ENCODE results near the gene ISL2.

DNA sequence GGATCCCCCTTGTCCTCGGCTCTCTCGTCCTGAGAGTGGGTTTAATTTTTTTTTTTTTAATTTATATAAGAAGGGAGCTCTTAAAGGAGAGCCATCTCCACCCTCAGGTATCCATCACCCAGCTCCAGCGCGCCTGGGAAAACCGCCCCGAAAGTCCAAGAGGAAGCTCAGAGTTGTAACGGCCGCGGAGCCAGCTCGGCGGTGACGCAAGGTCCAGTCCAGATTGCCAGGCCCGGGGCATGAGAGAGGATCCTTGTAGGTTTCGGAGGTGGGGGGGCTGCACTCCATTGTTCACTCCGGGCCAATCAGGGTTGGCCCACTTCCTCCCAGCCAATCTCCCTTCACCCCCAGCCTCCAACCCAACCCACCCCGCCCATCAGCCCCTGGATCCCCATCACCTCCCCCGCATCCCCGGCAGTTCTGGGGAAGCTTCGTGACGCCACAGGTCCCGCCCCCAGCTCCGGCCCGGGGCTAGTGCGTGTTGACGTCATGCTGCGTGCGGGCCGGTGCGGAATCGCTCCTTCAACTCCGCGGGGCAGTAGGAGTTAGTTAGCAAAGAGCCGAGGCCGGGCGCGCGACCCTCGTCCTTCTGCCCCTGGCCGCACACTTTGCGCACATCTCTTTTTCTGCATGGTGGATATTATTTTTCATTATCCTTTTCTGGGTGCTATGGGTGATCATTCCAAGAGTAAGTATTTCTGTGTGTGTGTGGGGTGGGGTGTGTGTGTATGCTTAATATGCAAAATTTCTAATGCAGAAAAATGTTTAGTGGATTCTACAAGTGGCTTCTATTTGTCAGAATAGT, at the start of gene ISL2:
- TF ChIP-seq POLR2AphosphoS5 (IDR thresholded peaks at IDR 0.05): no peak
- TF ChIP-seq, protein P1, sequence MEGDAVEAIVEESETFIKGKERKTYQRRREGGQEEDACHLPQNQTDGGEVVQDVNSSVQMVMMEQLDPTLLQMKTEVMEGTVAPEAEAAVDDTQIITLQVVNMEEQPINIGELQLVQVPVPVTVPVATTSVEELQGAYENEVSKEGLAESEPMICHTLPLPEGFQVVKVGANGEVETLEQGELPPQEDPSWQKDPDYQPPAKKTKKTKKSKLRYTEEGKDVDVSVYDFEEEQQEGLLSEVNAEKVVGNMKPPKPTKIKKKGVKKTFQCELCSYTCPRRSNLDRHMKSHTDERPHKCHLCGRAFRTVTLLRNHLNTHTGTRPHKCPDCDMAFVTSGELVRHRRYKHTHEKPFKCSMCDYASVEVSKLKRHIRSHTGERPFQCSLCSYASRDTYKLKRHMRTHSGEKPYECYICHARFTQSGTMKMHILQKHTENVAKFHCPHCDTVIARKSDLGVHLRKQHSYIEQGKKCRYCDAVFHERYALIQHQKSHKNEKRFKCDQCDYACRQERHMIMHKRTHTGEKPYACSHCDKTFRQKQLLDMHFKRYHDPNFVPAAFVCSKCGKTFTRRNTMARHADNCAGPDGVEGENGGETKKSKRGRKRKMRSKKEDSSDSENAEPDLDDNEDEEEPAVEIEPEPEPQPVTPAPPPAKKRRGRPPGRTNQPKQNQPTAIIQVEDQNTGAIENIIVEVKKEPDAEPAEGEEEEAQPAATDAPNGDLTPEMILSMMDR (IDR thresholded peaks at IDR 0.05): no peak
- no peak for TF ChIP-seq EP300 (IDR thresholded peaks at IDR 0.05)

Measured in gastroesophageal sphincter (tissue), 3 donors.